ENCODE results near the gene SH3RF3. TPM values are rescaled to one million over a fixed set of nuclear protein-coding genes. Genes with fewer than 3 reads are reported as not detected.
A peak's percentile ranks its signal among the peaks of the same experiment; 100 is the strongest.
"Not testable (repeated sequence)": the region's sequence is repeated elsewhere in the genome, so short reads cannot be mapped to it uniquely, and the experiment has no call there.

Gene SH3RF3
- total RNA-seq, 1 donor from 2014 or later = 7.5 TPM

DNA sequence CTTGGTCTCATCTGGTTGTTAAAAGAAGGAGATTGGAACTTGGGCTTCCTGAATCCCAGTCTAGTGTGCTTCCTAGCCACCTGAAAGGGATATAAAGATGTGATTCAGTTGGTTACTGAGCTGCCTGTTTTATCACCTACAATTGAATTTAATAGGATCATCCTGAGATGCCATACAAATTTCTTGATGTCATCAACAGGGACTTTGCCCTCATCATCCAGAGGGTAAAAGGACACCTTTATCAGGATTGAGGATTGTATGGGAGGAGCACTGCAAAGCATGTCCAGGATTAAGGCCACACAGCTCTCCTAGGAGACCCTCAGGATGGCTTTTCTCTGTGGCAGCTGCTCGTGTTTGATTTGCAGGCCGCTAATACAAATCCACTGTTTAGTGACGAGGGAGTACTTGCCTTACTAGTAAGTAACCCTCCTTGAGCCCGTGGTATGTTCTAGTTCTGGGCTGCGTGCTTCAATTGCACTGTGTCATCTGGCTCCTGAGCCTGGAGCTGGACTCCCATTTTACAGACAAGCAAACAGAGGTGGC is 28.6 kb downstream of the SH3RF3 start:
- DNase-seq (ENCODE audit: low spot score) = no peak

DNA sequence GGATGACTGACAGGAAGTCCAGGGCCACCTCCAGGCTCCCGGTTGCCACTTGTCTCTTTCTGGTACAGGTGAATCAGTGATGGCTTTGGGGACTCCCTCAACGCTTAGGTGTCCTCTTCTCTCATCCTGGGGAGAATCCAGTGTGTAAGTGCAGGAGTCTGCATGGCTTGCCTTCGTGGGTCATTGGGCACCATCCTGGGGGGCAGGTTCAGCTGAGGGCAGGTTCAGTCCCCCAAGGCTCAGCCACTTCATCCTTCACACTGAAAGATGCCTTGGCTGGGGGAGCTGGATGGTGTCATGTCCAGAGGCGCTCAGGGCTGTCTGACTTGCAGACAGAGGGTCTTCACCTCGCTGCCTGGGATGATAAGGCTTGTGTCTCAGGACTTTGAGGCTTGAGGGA is 29.2 kb downstream of the SH3RF3 start:
- DNase-seq (ENCODE audit: low spot score) = no peak

DNA sequence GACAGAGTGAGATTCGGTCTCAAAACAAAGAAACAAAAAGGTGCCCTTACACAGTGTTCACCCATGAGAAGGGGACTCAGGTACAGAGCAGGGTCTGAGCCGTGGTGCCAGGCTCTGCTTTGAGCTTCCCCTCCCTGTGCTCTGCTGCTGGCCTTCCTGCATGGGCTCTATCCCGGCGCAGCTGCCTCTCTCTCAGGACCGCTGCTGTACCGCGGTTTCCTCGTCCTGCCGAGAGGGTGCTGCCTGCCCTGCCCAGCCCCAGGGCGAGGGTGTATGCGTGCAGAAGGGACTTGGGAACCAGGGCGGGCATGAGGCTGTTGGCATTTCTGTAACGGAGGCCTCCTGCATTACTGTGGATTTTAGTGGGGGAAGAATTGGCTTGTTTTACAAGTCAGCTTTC is 30.1 kb downstream of the SH3RF3 start:
- no peak for DNase-seq (ENCODE audit: low spot score)

DNA sequence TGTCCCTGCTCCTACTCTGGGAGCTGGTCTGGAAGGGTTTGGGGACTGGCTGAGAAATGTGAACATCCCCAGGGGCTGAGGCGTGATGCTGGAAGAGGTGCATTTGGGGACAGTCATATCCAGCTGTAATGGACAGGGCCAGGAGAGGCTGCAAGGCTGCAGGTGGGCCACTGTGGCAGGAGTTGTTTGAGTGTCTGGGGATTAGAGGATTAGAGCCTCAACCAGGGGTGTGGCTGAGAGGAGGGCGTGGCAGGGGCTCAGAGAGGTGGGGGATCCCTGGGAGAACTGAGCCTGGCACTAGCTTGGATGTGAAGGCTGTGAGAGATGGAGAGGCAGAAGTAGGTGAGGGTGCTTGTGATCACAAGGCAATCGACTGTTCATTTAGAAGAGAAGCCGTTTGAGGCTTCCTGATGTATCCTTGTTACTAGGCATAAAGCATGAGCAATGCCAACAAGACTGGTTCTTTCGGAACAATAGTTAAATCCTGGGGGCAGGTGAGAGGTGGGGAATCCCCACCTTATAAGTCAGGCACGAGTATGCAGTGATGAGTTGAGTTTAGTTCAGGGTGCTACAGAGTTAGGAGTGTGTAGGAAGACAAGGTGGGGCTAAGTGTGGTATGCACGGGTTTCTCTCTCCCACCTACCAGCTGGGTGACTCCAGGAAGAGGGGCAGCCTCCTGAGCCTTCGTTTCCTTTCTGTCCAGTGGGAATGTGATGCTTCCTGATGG is 31.9 kb downstream of the SH3RF3 start:
- DNase-seq (ENCODE audit: low spot score) = no peak

DNA sequence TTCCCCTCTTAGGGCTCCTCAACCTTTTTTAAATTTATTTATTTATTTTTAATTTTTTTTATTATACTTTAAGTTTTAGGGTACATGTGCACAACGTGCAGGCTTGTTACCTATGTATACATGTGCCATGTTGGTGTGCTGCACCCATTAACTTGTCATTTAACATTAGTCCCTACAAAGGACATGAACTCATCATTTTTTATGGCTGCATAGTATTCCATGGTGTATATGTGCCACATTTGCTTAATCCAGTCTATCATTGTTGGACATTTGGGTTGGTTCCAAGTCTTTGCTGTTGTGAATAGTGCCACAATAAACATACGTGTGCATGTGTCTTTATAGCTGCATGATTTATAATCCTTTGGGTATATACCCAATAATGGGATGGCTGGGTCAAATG is 33.4 kb downstream of the SH3RF3 start:
- DNase-seq (ENCODE audit: low spot score) = not testable (repeated sequence)

DNA sequence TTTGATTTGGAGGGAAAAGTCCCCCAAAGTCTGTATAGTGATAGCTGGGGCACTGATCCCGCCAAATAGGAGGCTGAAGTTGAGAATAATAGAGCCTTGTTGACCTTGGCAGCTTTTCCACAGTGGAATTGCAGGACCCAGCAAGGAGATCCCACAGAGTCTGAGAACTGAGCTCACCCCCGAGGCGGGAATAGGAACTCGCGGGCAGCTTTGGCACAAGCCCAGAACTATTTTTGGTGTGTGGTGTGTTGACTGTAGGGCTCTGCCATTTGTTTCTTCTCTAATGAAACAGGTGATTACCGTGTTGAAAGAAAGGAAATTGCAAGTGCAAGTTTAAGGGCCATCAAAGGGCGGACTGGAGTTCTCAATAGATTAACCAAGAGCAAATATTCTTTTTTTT is 34.0 kb downstream of the SH3RF3 start:
- DNase-seq (ENCODE audit: low spot score) = peak; percentile 50

DNA sequence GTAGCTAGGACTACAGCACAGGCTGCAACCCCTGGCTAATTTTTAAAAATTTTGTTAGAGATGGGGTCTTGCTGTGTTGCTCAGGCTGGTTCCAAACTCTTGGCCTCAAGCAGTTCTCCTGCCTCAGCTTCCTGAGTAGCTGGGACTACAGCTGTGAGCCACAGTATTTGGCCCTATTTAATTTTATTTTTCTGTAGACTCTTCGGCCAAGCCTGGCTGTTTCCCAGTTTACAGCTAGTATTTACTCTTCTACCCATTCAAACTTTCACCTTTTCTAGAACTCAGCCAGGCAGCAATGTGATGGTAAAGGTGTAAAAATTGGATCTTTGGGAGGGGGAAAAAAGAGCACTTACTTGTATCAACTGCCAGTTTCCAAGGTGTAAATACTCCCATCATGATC is 35.3 kb downstream of the SH3RF3 start:
- DNase-seq (ENCODE audit: low spot score) = no peak

DNA sequence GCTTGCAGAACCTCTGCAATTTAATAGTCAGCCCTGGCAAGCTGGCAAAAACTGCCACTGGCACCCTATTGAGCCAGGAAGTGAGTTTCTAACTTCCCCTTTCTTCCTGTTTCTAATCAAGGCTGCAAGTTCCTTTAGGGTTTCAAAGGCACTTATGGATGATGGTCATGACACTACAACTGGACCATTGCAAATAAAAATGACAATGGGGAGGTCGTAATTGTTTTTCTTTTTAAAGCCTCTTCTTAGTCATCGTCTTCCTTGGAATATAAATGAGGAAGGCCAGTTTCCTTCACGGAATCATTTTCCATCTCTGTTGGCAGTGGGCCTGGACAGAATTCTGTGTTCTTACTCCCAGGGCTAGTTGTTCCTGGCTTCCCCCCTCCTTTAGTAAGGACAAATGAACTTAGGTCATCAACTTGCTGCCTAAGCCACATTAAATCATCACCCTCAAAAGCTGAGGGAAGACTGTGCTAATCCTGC is 35.8 kb downstream of the SH3RF3 start:
- DNase-seq (ENCODE audit: low spot score) = peak; percentile 55

DNA sequence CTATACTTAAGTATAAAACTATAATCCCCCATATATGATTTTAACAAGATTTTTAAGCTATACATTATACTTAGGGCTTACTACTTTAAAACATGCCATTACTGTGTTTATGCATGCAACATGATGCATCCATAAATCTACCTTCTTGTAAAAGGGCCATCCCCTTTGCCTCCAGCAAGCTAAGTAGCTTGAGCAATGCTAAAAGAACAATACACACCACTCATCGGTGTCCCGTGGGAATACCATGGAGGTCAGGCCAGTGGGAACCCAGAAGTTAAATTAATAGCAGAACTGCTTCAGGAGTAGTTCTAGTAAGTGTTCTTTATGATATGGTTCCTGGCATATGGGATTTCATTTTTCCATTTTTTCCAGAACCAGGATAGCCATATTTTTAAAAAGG is 37.8 kb downstream of the SH3RF3 start:
- no peak for DNase-seq (ENCODE audit: low spot score)

DNA sequence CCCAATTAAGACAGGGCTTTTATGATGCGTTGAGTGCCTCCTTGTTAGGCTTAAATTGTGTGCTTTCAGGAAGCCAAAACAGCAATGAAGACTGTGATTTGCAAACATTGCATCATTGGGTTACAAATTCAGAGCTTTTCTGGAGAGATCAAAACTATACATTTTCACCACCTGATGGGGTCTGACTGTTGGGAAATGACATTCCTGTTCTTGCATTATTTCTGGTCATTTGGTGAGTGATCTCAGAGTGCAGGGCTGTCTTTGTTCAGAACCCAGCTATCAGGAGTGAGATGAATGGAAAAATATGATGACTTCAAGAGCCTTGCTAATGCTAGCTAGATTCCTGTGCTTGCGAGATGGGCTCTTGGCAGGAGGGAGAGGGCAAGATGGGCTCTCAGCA is 39.1 kb downstream of the SH3RF3 start:
- DNase-seq (ENCODE audit: low spot score) = no peak

DNA sequence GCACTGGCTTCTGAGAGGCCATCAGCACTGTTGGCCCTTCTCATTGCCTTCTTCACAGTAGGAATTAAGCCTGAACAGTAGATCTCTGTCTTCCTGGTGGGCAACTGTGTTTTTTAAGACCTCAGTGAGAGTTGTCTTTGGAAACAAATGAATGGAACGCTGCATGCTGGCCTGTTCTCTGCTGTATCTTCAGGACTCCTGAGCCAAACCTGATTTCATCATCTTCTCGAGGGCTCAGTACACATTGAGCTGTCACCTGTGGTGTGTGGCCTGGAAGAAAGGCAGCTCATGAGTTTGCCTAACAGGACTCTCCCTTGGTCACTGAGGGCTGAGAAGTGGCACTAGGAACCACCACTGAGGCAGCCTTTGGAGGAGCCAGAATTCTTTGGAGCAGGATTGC is 39.7 kb downstream of the SH3RF3 start:
- no peak for DNase-seq (ENCODE audit: low spot score)

DNA sequence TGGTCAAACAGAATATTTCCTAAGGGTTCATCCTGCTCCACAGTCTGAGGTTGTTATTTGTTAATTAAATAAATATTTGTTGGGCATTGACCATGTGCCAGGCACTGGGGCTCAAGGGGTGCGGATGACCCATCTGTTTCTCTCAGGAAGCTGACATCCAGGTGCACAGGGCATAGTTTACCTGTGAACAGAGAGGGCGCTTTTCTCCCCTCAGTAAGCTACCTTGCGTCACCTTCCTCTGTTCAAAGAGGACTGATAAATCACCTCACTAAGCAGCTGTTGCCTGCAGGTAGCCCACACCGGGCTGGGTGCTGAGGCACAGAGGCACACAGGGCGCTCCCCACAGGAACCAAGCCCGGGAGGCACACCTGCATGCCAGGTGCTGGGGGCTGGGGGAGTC is 41.6 kb downstream of the SH3RF3 start:
- no peak for DNase-seq (ENCODE audit: low spot score)

DNA sequence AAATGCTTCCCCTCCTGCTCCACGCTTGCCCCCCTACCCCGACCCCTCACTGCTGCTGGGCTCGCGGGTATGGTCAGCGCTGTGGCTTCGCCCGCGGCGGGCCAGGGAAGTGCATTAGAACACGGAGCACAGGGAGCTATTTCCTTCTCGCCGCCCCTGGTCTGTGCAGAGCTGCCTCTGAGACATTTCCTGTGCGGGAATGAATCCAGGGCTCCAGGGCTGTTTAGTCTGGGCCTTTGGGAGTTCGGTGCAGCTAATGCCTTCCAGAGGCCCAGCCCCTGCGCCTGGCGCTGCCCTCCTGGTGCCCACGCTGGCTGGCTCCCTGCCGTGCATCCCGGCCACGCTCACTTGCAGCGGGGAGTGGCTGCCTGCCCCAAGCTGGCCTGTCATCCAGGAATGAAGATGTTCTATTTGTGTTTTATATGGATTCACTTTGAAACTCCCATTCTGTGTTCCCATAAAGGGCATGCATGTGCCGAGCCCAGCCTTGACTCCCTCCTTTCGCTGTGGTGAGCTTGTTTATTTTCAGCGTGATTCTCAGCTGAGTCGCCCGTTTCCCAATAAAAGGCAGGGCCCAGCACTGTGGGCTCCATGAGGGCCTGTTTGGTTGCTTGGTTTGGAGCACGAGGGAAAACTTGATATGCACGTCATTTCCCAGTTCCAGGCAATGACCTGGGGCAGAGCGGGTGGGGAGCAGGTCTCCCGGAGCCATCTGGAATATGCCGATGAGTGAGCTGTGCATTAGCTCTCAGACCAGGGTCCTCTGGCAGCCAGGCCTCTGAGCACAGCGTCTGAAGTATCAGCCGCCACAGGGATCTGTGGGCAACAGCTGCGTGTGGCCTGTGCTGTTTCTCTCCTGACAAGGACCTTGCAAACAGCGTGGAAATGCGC is 42.7 kb downstream of the SH3RF3 start:
- DNase-seq (ENCODE audit: low spot score) = peak; percentile 84

DNA sequence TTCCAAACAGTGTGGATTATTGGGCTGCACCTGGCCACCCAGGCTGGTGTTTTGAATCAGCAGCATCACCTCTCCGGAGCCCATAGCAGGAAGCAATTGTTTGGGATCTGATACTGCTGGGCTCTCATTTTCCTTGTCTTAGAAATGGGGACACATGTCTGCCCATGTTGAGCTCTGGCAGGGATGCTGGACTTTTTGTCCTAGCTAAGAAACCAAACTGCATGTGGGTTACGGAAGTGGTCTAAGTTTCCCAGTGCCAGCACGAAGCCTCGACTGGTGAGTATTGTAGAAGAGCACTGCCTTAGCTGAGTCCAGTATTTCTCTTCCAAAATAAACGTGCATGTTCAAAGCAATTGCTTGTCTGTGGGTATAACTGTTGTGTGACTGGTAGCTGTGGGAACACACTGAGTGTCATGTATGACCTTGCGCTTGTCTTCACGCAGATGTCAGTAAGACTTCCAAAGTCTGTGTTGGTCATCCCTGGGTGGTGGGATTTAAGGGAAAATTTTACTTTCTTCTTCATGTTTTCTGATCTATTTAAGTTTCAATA is 43.6 kb downstream of the SH3RF3 start:
- DNase-seq (ENCODE audit: low spot score) = peak; percentile 16

DNA sequence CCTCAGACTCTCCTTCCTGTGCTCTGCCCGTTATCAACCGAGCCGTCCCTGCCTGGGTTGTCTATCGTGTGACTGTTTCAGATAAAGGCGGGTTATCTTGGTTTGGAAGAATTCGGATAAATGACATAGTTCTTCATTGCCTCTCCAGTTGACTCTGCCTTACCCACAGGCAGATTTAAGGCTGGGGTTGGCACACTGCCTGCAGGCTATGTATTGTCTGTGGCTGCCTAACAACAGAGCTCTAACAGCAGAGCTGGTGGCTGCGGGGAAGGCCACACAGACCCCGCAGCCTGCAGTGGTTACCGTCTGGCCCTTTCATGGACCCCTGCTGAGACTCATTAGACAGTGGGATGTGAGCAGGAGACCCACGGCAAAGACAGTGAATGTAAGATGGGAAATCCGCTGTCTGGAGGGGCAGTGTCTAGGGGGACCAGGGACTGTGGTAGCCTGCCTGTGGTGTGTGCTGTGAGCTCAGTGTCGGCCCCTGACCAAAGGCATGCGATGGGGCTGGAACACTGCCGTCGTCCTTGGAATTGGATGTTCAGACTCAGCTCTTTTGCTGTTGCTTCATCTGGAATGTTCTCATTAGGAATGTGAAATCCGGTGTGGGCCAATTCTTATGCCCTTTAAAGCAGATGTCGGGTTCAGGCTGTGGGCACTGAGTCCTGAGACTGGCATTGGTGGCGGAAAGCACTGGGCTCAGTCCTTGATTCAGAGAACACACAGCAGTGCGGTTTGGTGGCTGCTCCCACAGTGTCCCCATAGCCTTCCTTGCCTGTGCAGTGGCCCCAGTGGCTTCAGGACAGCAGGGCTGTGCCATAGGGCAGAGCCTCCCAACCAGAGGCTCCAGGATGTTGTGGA is 44.5 kb downstream of the SH3RF3 start:
- DNase-seq (ENCODE audit: low spot score) = peak; percentile 75

DNA sequence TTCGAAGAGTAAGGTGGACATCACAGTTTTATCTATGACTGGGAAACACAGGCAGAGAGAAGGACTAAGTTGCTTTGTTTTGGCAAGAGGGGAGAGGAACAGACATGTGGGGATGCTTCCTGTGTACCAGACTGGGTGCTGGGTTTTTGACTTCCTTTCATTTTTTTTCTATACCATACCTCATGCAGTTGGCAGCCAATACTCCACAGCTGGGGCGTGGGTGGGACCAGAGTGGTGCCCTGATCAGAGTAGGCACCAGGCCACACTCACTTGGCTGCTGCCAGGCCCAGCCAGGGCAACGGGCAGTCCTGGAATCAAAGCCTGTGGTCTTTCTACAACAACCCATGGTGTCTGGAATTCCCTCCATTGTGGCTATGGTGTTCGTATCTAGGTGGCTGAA is 45.2 kb downstream of the SH3RF3 start:
- peak; percentile 2 for DNase-seq (ENCODE audit: low spot score)

DNA sequence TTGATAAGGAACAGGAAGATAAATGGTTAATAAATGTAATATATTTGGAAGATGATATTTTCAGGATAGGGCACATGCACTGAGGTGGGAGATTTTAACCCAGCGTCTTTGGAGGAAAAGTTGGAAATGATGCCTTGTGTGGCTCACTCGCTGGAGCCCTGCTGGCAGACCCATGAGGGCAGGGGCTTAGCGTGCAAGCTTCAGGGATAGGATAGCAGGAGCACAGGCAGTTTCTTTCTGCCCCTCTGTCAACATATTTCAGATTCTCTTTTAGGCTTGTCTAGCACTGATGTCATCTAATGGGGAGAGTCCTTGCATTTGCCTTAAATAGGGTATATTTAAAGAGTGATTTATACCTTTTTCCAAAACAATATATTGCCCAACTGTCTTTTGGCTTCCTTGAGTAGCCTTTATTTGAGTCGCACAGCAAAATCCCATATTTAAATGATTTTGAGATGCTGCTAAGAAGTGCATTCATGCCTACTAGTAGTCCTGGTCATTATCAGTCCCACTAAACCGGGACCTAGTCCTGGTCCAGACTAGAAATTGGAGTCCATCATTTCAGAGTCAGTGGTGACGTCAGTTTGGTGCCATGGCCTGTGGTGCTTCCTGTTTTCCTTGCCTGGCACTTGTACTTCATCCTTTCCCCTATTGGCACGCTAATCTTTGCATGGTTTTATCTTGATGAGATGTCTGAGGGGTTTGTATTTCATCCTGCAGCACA is 45.8 kb downstream of the SH3RF3 start:
- no peak for DNase-seq (ENCODE audit: low spot score)

DNA sequence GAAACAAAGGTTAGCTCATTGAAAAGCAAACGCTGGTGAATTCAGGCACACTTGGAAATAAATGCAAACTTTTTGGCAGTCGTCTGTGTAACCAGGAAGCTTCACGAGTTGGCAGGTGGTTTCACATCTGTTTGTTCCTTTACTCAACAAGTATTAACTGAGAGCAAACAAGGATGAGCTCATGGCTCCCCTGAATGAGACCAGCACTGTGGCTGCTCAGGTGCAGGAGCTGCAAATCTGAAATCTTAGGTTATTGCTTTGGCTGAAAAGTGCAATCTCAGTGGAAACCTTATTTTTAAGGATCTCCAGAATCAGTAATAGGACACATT is 46.3 kb downstream of the SH3RF3 start:
- DNase-seq (ENCODE audit: low spot score) = no peak

DNA sequence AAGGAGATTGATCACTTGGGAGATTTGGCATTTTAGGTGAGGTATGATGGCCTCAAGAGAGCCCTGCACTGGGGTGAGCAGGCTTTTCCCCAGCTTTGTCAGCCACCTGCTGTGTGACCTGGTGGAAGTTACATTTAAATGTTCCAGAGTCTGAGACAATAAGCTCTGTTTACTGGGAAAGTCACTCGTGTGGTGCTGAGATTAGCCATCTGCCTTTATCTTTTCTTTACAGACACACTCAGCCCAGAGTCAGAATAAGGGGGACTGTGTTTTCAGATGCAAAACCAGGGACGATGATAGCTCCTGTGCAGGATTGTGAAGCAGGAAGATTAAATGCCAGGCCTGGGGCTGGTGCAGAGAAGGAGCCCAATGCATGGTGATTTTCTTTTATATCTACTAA is 47.9 kb downstream of the SH3RF3 start:
- no peak for DNase-seq (ENCODE audit: low spot score)

DNA sequence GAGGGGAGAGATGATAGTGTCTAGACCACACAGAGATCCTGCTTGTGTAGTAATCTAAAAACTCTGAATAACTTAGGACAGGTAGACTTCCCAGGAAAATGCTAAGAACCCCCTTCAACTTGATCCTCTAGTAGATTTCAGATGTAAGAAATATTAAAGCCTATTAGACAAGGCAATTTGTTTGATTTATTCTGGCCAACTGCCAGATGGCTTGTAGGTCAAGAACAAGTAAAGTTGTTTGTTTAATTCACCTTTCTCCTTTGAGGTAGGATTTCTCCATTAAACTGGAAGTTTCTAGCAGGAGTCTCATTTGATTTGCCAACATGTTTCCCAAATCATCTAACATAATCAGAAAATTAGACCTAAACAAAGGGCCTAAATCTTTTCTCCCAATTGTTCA is 48.6 kb downstream of the SH3RF3 start:
- no peak for DNase-seq (ENCODE audit: low spot score)

DNA sequence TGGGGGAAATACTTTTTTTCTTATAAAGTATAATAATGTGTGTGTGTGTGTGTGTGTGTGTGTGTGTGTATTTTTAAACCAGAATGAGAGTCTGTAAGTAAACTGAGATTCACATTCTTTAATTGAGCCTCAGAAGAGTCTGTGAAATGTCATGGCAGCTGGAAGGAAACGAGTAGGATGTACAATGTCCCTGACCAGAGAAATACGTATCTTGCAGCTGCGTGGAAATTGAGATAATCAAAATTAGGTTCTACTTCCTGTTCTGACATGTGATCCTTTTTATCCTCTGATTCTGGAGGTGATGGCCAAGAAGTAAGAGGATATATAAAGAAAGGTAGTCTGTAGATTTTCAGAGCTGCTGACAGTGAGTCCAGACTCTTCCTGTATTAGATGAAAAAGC is 50.0 kb downstream of the SH3RF3 start:
- DNase-seq (ENCODE audit: low spot score) = peak; percentile 15

Data from umbilical cord (tissue), 2 donors.